DMS114 treated with DMSO at 0.1 percent for 48 hours (cell line): ENCODE results near the gene CHRNG.
"Not testable (repeated sequence)": the region's sequence is repeated elsewhere in the genome, so short reads cannot be mapped to it uniquely, and the experiment has no call there.

ENCODE experiments used
- DNase-seq: peaks from one replicate; lab custom pipeline; 2025; ENCODE audit not compliant: unreplicated experiment; lab: John Stamatoyannopoulos, UW

CHRNG gene

DNA sequence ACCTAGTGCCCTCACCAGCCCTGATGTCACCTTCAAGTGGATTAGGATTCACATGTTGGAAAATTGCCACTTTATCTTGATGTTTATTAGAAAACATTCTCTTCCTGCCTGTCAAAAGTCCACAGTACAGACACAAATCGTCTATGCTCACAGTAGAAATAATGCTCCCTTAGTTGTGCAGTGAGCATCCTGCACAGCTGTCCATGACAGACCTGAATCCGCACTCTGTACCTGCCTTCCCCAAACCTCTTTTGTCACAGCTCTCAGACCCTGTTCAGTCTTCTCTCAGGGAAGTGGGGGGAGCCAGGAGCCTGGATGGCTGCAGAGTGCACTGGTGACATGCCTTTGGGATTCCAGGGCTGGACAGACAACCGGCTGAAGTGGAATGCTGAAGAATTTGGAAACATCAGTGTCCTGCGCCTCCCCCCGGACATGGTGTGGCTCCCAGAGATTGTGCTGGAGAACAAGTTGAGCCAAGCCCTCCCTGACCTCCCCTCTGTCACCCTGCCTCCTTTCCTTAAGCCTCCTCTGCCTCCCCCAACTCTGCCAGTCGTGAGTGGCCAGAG is 11.5 kb upstream of the CHRNG start:
- no peak for DNase-seq

DNA sequence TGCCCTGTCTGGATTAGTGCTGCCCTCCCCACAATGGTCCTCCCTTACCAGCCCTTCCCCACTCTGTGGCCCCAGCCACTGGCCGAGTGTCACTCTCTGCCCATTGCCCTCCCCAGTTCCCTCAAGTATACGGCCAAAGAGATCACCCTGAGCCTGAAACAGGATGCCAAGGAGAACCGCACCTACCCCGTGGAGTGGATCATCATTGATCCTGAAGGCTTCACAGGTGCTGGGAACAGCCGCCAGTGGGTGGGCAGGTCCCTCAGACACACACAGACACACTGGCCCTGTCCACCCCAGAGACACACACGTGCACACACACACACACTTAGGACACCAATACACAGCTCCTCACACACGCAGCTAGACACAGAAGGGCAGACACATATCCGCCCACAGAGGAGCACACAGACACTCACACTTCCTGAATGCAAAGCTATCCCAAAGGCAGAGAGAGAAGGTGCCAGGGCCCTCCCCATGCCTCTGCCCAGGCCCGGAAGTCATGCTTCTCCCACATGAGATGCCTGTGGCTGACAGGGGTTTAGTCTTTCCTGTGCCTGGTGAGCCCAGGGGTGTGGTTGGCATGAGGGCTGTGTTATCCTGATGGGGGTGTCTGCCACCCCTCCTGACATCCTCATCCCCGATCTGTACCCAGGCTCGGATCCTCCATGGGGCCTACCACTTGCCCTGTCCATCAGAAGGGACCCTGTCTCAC is 10.6 kb upstream of the CHRNG start:
- DNase-seq, result no peak

DNA sequence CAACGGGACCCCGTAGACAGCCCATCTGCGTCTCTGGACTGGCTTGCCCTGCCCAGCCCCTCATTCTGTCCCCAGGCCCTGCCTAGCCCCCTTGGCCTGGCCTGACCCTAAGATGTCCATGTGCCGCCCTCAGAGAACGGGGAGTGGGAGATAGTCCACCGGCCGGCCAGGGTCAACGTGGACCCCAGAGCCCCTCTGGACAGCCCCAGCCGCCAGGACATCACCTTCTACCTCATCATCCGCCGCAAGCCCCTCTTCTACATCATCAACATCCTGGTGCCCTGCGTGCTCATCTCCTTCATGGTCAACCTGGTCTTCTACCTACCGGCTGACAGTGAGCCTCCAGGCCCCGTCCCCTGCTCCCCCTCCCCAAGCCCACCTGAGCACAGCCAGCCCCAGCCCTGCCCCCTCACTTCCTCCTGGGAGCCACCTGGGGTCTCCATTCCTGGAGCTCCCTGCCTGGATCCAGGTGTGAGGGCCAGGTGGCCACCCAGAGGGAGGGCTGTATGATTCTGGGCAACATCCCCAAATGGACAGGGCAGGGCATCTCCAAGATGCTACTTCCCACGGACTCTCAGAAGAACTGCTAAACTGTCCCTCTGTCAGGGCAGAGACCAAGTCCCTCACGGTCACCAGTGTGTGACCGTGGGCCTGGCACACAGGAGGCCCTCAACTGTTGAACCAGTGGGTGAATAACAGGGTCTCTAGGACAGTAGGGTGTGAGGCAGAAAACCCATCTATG is 9.5 kb upstream of the CHRNG start:
- DNase-seq, result no peak

DNA sequence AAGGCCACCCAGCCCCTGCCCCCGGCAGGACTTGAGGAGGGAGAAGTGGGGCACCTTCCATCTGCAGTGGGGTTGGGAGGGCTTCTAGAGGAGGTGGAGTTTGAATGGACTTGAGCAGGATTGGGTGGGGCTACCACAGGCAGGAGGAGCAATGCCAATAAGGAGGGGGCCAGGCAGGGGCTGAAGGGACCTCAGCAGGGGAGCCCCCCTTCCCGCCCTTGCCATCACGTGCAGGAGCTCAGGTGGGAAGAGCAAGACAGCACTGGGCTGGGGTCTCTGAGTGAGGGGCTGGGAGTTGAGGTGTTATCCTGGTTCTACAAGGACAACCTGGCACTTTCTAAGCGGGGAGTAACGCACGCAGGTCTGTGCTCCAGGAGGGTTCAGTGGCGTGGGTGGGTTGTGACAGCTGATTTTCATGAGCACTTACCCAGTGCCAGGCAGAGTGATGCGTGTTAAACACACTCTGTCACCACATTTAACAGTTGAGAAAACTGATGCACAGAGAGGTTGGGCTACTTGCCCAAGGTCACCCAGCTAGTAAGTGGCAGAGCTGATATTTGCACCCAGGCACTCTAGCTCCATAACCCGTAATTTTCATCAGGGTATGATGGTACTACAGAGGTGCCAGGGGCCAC is 8.7 kb upstream of the CHRNG start:
- no peak for DNase-seq

DNA sequence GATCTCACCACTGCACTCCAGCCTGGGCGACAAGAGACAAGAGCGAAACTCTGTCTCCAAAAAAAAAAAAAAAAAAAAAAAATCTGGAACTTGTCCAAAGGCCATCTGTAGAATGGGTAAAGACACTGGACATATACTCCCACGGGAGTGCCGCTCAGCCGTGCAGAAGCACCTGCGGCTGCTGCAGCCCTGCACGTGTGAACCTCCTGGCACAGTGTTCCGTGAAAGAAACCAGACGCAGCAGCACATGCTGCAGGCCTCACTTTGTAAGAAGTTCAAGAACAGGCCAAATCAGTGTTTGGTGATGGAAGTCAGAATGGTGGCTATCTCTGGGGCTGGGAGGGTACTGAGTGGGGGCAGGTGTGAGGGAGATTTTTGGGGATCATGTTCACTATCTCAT is 7.1 kb upstream of the CHRNG start:
- no peak for DNase-seq

GRCh38 chr2:232532821-232533220 is 6.7 kb upstream of the CHRNG start:
- not testable (repeated sequence) for DNase-seq

GRCh38 chr2:232533944-232534710 is 5.4 kb upstream of the CHRNG start:
- DNase-seq, result no peak

DNA sequence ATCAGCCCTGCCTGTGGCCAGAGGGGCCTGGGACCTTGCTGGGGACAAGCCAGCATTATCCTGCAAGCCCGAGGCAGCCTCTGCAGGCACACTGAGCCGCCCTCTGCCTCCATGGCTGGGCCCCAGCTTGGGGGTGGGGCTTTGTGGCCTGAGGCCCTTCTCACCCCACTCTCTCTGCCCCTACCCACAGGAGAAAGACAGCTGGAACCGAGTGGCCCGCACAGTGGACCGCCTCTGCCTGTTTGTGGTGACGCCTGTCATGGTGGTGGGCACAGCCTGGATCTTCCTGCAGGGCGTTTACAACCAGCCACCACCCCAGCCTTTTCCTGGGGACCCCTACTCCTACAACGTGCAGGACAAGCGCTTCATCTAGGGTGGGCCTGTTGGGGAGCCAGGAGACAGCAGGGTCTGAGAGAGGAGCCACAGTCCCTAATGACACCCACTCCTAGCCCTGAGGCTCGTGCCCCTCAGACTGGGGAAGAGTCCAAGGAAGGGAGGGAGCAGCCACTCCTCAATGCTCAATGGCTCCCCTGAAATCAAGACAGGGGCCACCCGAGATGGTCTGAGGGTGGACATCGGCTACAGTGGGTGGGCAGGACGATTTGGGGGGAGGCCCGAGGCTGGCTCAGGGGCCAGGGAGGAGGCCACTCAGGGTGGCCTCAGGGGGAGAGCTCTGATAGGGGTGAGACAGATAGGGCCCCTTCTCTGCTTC is 4.4 kb upstream of the CHRNG start:
- DNase-seq, result no peak

DNA sequence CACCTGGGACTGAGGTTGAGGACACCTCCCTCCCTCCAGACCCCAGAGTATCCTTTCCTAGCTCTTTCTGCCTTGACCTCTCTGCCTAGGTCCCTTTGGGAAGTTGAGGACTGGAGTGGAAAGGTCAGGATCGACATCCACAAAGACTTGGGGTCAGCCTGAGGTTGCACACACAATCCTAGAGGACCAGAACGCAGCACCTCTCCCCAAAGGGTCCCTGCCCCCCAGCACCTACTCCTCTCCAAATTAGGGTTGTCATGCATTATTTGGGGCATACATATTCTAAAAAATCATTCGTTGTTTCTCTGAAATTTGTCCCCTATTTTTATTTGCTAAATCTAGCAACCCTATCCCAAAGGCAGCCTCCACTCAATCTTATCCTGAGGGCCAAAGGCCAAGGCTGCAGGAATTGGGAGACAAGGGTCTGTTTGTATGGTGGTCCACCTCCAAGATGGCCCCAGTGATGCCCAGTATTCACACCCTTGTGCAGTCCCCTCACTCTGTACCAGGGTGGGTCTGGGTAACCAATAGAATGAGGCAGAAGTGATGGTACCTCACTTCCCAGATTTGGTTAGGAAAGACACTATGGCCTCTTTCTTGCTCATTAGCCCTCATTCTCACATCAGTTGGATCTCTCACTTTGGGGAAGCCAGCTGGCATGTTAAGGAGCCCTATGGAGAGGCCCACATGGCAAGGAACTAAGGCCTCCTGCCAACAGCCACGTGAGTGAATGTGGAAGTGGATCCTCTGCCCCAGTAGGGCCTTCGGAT is 3.5 kb upstream of the CHRNG start:
- DNase-seq, result no peak

GRCh38 chr2:232537079-232537478 is 2.4 kb upstream of the CHRNG start:
- DNase-seq, result no peak

DNA sequence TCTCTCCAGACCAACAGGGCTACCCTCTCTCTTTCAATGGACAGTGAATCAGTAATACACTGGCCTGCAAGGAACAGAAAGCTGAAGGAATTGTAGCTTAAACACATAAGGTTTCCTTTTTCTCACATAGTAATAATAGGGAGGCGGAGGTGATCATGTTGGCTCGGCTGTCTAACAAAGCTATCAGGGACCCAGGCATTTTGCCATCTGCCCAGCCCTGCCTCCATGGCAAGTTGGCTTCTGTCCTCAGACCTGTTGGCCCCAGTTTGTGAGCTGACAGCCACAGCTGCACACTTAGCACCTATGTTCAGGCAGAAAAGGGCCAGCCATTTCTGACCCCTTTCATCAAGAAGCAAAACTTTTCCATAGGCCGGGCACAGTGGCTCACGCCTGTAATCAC is 2.0 kb upstream of the CHRNG start:
- no peak for DNase-seq

DNA sequence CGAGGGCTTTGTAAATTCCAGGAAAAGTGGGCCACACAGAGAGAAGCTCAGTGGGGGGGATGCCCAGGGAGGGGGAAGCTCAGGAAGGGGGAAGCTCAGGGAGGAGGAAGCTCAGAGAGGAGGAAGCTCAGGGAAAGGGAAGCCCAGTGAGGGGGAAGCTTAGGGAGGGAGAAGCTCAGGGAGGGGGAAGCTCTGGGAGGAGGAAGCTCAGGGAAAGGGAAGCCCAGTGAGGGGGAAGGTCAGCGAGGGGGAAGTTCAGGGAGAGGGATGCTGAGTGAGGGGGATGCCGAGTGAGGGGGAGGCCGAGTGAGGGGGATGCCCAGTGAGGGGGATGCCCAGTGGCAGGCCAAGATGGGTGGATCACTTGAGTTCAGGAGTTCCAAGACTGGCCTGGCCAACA is 821 bp upstream of the CHRNG start:
- no peak for DNase-seq

DNA sequence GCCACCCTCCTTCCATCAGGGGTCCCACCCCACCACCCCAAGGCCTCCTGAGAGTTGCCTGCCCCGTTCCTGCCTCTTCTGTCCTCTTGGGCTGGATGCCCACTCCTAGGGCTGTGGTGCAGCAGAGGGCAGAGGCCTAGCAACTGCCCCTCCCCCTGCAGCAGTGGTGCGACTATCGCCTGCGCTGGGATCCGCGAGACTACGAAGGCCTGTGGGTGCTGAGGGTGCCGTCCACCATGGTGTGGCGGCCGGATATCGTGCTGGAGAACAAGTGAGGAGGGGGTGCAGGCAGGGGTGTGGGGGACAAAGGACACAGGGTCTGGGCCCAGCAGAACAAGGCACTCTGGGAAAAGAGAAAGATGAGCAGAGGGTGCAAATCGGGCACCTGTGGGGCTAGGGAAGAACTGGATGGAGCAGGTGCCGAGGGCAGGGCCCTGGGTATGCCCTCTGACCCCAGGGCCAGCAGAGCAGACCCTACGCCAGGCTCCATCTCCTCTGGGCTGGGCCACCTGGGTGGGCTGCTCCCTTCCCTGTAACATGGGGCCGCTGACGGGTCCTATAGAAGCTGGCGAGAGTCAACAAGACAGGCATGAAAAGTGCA is 1.0 kb downstream of the CHRNG start:
- DNase-seq, result no peak

DNA sequence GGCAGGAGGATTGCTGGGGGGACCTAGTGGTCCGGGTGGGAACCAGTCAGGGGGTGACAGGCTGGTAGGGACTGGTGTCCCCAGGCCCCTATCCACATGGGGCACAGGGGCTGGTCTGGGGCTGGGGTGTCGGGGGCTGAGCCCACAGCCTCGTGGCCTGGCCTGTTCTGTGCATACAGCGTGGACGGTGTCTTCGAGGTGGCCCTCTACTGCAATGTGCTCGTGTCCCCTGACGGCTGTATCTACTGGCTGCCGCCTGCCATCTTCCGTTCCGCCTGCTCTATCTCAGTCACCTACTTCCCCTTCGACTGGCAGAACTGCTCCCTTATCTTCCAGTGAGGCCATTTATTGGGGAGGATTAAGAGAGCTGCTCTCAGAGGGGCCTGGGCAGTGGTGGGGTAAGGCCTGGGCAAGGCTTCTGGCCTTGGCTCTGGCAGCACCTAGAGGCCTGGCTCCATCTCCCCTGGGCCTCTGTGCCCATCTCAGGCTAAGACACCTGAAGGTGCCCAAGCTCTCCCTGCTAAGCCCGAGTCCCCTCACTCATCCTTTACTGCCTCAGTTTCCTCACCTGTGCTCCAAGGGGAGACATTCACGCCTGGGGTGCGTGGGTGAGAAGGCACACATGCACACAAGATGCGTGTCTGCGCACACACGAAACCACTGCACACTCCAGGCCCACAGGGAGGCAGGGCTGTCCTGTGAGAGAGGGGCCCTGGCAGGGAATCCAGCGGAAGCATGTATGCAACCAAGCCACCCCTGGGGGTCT is 1.9 kb downstream of the CHRNG start:
- DNase-seq, result no peak

- no peak for DNase-seq
Observed at GRCh38 chr2:232541961-232542714, 2.6 kb downstream of the CHRNG start.

DNA sequence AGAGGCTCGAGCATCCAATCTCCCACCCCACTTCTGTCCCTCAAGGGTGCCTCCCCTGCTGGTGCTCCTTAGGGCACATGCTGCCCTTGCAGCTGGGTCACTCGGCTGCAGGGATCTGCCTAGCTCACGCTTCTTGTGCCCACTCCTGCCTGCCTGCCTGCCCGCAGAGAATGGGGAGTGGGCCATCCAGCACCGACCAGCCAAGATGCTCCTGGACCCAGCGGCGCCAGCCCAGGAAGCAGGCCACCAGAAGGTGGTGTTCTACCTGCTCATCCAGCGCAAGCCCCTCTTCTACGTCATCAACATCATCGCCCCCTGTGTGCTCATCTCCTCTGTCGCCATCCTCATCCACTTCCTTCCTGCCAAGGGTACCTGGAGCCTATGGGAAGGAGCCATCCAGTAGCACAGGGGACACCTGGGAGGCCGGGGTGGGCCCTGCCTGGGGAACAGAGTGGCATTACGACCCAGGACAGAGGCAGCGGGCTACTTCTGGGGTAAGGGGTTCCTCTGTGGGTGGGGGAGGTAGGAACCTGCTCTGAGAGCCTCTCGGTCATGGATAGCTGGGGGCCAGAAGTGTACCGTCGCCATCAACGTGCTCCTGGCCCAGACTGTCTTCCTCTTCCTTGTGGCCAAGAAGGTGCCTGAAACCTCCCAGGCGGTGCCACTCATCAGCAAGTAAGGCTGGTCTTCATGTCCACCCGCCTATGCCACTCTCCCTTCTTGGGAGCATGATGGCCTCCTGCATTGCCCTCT is 3.4 kb downstream of the CHRNG start:
- no peak for DNase-seq

DNA sequence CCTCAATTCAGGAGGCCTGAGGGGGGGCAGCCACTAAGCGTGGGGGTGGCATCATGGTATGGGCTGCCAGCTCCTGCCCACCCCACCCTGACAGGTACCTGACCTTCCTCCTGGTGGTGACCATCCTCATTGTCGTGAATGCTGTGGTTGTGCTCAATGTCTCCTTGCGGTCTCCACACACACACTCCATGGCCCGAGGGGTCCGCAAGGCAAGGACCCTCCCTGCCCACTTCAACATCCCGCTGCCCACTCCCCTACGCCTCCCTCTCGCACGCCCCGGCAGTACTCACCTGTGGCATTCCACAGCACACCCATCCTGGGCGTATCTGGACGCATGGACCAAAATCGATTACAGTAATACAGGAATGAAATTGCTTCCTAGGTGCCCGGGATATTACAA is 4.0 kb downstream of the CHRNG start:
- DNase-seq, result no peak
